ENCODE data around the gene RANGAP1. TPM values are rescaled to one million over a fixed set of nuclear protein-coding genes. Genes with fewer than 3 reads are reported as not detected.
A peak's percentile ranks its signal among the peaks of the same experiment; 100 is the strongest.

The RANGAP1 gene
- polyA plus RNA-seq (2013, experiment 1 of 2; ENCODE audit: insufficient read length) = 42.2 TPM
- polyA plus RNA-seq (2013, experiment 2 of 2; ENCODE audit: insufficient read length) = 41.0 TPM

- DNase-seq = peak; percentile 98
Observed at GRCh38 chr22:41285820-41286638, at the start of gene RANGAP1. Gene RANGAP1, minus strand, starts transcription at chr22:41286187. Its CDS starts 5,143 bp downstream, at chr22:41281044.

- DNase-seq = no peak
Observed at GRCh38 chr22:41334951-41335635, 49.1 kb upstream of the RANGAP1 start.

GRCh38 chr22:41334215-41334614 is 48.2 kb upstream of the RANGAP1 start:
- DNase-seq = no peak

- no peak for DNase-seq
Observed at GRCh38 chr22:41333806-41334205, 47.8 kb upstream of the RANGAP1 start.

- DNase-seq = no peak
Observed at GRCh38 chr22:41332217-41332939, 46.4 kb upstream of the RANGAP1 start.

- no peak for DNase-seq
Observed at GRCh38 chr22:41330169-41330568, 44.2 kb upstream of the RANGAP1 start.

- no peak for DNase-seq
Observed at GRCh38 chr22:41327124-41327523, 41.1 kb upstream of the RANGAP1 start.

GRCh38 chr22:41324821-41325528 is 39.0 kb upstream of the RANGAP1 start:
- no peak for DNase-seq

- no peak for DNase-seq
Observed at GRCh38 chr22:41320416-41321240, 34.6 kb upstream of the RANGAP1 start.

- DNase-seq = no peak
Observed at GRCh38 chr22:41315586-41315985, 29.6 kb upstream of the RANGAP1 start.

- DNase-seq = no peak
Observed at GRCh38 chr22:41314821-41315220, 28.8 kb upstream of the RANGAP1 start.

GRCh38 chr22:41311487-41311886 is 25.5 kb upstream of the RANGAP1 start:
- DNase-seq = no peak

GRCh38 chr22:41310336-41310735 is 24.3 kb upstream of the RANGAP1 start:
- DNase-seq = no peak

- no peak for DNase-seq
Observed at GRCh38 chr22:41308544-41308947, 22.6 kb upstream of the RANGAP1 start.

GRCh38 chr22:41308054-41308453 is 22.1 kb upstream of the RANGAP1 start:
- DNase-seq = peak; percentile 88

- peak; percentile 69 for DNase-seq
Observed at GRCh38 chr22:41305646-41306045, 19.7 kb upstream of the RANGAP1 start.

- no peak for DNase-seq
Observed at GRCh38 chr22:41302811-41303210, 16.8 kb upstream of the RANGAP1 start.

- peak; percentile 23 for DNase-seq
Observed at GRCh38 chr22:41302021-41302767, 16.2 kb upstream of the RANGAP1 start.

GRCh38 chr22:41301085-41302020 is 15.4 kb upstream of the RANGAP1 start, which contains the start of gene ZC3H7B:
Gene ZC3H7B, plus strand, starts transcription at chr22:41301525. Its CDS starts 19,136 bp downstream, at chr22:41320661.
- peak; percentile 85 for DNase-seq

Measured in fibroblast of skin of scalp (primary cell).